IPS-NIHi7 (cell line): ENCODE data around the gene GYS2.

Experiments used
- DNase-seq: peaks from one replicate; pipeline ENCODE4 v3.0.0; 2012; ENCODE audit warnings: mixed read lengths; ENCODE audit errors: extremely low spot score

GYS2 gene

DNA sequence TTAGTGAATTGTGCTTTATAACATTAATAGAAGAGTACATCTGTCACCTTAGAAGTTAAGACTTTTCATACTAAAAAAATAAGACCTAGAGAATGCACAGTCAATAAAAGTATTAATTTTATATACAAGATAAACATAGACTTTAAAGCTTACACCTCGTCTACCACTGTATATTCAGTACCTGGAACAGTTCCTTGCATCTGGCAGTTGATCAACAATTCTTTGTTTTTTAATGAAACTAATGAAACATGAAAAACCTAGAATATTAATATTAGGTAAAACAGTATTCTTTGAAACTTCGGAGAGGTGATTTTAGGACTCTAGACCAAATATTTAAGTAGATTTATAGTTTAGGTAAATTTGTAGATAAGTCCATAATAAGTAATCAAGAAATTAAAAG is 98.8 kb downstream of the GYS2 start:
- no peak for DNase-seq

DNA sequence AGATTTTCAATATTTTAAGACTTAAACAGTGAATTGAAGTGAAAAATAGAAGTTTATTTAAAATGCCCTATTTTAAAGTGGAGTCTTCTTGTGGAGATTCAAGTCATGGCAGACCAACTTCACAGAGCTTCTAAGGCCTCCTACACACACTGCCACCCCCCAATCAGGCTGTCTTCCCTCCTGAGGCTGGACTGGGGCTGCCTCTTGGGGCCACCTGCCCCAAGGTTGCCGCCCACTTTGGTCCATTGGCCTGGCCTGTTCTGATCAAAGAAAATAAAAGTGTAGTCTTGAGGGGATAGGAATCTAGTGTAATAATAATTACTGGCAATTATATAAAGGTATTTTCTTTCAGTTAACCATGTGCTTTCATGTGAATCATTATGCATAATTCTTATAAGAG is 101.8 kb downstream of the GYS2 start:
- DNase-seq = no peak

DNA sequence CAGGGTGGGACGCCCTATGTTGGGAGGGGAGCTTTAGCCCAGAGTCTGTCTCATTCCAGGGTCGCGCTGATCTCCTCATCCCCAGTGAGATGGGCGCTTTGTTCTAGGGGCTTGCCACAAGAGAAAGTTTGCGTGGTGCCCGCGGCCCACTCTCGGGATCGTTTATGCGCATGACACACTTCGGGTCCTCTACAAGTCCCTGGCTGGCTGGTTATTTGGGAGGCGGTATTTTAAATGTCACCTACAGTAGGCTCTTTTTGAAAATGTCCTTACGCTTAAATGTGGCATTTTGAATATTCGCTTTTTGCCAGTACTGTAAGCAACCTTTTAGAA is 102.5 kb downstream of the GYS2 start:
- no peak for DNase-seq

DNA sequence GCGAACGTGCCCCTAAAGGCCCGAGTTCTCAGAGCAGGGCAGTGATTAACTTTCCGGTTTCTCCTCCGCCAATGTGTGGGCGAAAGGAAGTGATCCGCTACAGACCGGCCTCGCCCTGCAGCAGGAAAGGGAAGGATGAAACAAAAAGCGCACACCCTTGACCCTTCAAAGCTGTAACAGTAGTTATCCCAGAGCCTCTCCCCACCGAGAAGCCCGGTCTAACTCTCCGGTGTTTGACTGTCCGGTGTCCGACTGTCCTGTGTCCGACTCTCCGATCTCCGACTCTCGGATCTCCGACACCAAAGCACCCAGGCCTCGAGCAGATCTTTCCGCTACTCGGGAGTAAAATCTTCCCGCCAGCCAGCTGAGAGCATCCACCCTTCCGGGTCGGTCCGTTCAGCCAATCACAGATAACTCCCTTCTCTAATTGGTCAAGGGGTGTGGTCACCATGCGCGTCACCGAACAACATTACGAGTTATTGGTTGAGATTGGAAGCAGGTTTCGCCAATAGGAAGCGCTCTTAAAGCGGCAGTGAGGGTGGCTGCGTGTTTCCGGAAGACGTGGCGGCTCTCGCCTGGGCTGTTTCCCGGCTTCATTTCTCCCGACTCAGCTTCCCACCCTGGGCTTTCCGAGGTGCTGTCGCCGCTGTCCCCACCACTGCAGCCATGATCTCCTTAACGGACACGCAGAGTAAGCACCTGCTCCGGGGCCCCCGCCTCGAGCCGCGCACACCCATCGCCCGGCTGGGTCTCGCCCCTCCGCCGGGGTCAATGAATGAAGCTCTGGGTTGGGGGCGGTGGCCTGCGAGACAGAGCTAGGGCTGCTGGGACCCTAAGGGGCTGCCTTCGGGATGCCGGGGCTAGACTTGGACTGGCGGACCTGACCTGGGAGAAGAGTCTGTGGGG is 103.1 kb downstream of the GYS2 start, which contains the start of the genes GOLT1B and RECQL:
GOLT1B (plus strand) TSS at position 532 of the 906 bp plus-strand sequence; CDS start at position 667, 135 bp downstream.
RECQL (minus strand) TSS at position 378 of the 906 bp plus-strand sequence. CDS start 2,065 bp downstream, outside the sequence.
- DNase-seq = peak; percentile 98

DNA sequence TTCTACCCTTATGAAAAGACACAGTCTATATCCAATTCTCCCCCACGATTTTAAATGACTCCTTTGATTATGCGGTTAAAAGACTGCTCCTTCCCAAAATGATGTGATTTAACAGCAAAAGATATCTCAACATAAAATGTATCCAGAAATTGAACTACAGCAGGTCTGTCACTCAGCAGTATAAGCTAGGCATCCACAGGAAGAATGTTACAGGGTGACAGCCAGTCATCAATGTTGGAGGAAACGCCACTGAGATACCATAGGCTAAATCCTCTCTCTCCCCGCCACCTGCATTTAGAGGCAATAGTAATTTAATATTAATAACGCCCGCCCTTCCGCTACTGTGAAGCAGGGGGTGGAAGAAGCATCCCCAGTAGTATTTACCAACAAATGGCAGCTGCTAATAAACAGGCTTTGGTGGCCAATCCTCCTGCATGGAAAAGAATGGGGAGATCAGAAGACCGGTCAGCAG is 103.8 kb downstream of the GYS2 start:
- no peak for DNase-seq

DNA sequence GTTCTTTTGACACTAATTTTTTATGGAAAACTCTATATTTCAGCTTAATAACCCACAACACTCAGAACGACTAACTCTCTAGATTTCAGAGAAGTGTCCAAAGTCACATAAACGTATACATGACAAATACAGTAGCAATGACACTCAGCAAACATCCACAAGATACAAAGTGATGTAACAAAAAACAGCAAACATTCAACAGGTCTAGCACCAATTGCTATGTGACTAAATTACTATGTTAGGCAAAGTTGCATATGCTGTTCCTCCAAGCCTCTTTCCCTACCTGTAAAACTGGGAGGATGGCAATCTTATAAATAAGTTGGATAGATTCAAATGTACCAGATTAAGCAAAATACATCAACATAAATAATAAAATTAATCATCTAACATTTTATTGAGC is 104.9 kb downstream of the GYS2 start:
- no peak for DNase-seq
